Thyroid gland (tissue), 4 donors: Measurements from ENCODE around the gene ARHGEF37.

ENCODE experiments used
- CTCF ChIP-seq, 6 experiments: fragments of 200-600 bp in 3 of 6; fragments of 450-650 bp in 3 of 6; sonication (generic) in 3 of 6; IDR thresholded peaks; one replicate each; pipeline ENCODE4 v1.5.1; 2016 to 2019; ENCODE audit warnings: antibody characterized with exemption in 6 of 6, mild to moderate bottlenecking in 2 of 6, inconsistent platforms in 1 of 6, moderate library complexity in 1 of 6
- POLR2A ChIP-seq, 2 donors: fragments of 450-650 bp; IDR thresholded peaks; one replicate each; pipeline ENCODE4 v1.6.1; 2017; ENCODE audit warnings: antibody characterized with exemption in 2 of 2, mild to moderate bottlenecking in 2 of 2, moderate library complexity in 1 of 2

GRCh38 chr5:149608936-149609545, 27.7 kb downstream of the ARHGEF37 start:
- TF ChIP-seq CTCF (IDR thresholded peaks at IDR 0.05) (no peak), POLR2A (IDR thresholded peaks at IDR 0.05) (no peak)
